ENCODE results near the gene RAP1GAP2. TPM values are rescaled to one million over a fixed set of nuclear protein-coding genes. Genes with fewer than 3 reads are reported as not detected.
"Not testable (repeated sequence)": the region's sequence is repeated elsewhere in the genome, so short reads cannot be mapped to it uniquely, and the experiment has no call there.

Gene RAP1GAP2
- total RNA-seq, 2 experiments from 2014 or later, result 0.64 to 0.86 TPM

DNA sequence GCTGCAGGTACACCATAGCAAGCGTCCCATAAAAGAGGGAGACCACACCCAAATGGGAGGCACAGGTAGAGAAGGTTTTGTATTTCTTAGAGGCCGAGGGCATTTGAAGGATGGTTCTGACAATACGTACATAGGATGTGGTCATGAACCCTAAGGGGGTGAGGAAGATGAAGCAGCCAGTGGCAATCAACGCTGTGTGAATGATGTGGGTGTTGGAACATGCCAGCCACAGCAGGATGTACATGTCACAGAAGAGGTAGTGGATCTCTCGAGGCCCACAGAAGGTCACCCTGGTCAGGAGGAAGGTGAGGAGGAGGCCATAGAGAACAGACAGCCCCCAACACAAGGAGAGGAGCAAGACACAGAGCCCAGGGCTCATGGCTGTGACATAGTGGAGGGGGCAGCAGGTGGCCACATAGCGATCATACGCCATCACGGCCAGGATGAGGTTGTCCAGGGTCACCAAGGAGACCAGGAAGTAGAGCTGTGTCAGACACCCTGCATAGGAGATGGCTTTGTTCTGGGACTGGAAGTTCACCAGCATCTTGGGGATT lies 266.7 kb downstream of the RAP1GAP2 start:
- H3K27me3 Mint-ChIP-seq; DNase-seq; H3K4me1 Mint-ChIP-seq; ATAC-seq; intact Hi-C loops (cut with DNase I, micrococcal nuclease); H3K27ac Mint-ChIP-seq; H3K36me3 Mint-ChIP-seq (ENCODE audit: low read depth); CTCF ChIA-PET; H3K9me3 Mint-ChIP-seq (ENCODE audit: low read depth); POLR2A ChIA-PET; H3K4me3 Mint-ChIP-seq: not testable (repeated sequence)

DNA sequence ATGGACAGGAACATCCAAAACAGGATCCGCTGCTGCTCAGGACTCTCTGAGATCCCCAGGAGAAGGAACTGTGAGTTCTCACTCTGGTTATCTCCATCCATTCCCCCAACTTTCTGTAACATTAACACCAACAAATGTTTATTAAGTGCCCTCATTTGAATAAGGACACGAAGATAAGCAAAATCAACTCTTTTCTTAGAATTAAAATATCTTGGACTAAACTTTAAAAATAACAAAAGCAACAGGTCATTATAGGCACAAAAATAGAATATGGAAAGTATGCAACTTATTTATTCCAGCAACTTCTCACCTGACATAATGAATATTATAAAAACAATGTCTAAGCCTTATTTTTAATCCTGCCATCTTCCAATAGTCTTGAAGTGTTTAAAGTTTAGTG lies 267.3 kb downstream of the RAP1GAP2 start, which contains the start of gene OR1D5:
TSS of gene OR1D5 (minus strand) at position 101 of the 400 bp plus-strand sequence. CDS start at position 101, 0 bp downstream.
- H3K4me1 Mint-ChIP-seq; POLR2A ChIA-PET; intact Hi-C loops (cut with DNase I, micrococcal nuclease); H3K4me3 Mint-ChIP-seq; H3K36me3 Mint-ChIP-seq (ENCODE audit: low read depth); ATAC-seq; DNase-seq; H3K9me3 Mint-ChIP-seq (ENCODE audit: low read depth); H3K27me3 Mint-ChIP-seq; H3K27ac Mint-ChIP-seq; CTCF ChIA-PET: not testable (repeated sequence)

DNA sequence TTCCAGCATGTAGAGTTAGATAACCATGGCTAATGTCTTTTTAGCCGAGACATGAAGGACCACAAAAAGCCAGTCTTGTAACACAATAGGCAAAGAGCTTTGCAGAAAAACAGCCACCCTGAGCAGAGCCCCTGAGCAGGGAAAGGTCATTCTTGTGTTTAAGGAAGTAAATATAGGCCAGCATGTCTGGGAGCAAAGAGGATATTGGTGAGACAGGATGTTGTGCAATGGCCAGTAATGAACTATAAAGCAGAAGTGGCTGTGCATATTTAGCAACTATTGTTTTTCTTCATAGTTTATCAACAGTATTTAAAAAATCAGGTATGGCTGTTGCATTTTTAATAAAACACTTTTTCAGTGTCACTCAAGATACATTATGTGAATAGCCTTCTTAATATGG lies 269.0 kb downstream of the RAP1GAP2 start:
- H3K27ac Mint-ChIP-seq; H3K4me1 Mint-ChIP-seq; CTCF ChIA-PET; H3K4me3 Mint-ChIP-seq; POLR2A ChIA-PET; ATAC-seq; H3K9me3 Mint-ChIP-seq (ENCODE audit: low read depth); H3K36me3 Mint-ChIP-seq (ENCODE audit: low read depth); H3K27me3 Mint-ChIP-seq; intact Hi-C loops (cut with DNase I, micrococcal nuclease); DNase-seq: not testable (repeated sequence)

- H3K4me3 Mint-ChIP-seq; H3K36me3 Mint-ChIP-seq (ENCODE audit: low read depth); DNase-seq; H3K9me3 Mint-ChIP-seq (ENCODE audit: low read depth); POLR2A ChIA-PET; intact Hi-C loops (cut with DNase I, micrococcal nuclease); ATAC-seq; H3K27ac Mint-ChIP-seq; H3K4me1 Mint-ChIP-seq; H3K27me3 Mint-ChIP-seq: not testable (repeated sequence)
- CTCF ChIA-PET, result interaction anchor here (0.5 kb wide), 1 partner anchor 180 kb away, joined by 4 read pairs; no protein-coding TSS in a partner anchor
Observed at GRCh38 chr17:3073850-3074249, 277.6 kb downstream of the RAP1GAP2 start.

Small RNAs within 50 kb of the gene (microRNA-seq; reads per million reads assigned to microRNA genes)
- gene MIR1253 (ENCODE audit: borderline replicate concordance), result not detected

Other genes with a start within 250 kb of the RAP1GAP2 start
- 100 to 1,000 TPM; 163 to 167 TPM for gene PAFAH1B1, start 202.8 kb upstream of the RAP1GAP2 start, total RNA-seq
- gene CLUH, start 84.7 kb upstream of the RAP1GAP2 start, total RNA-seq, result 100 to 1,000 TPM; 107 to 123 TPM
- not detected for gene CCDC92B, start 46.8 kb upstream of the RAP1GAP2 start, total RNA-seq

All from activated CD4-positive, alpha-beta T cell treated with anti-CD3 and anti-CD28 coated beads for 36 hours (primary cell).